K562 (cell line): Measurements from ENCODE around the gene FXYD4. TPM values are rescaled to one million over a fixed set of nuclear protein-coding genes. Genes with fewer than 3 reads are reported as not detected.

Experiments
- CAMTA2 ChIP-seq: fragments of 250-450 bp; sonication (Bioruptor Pico); conservative IDR thresholded peaks from 2 replicates; pipeline ENCODE4 v1.5.1; 2022
- E4F1 ChIP-seq: fragments of 250-450 bp; sonication (Bioruptor Pico); IDR thresholded peaks from 2 replicates; pipeline ENCODE4 v1.5.0; 2021; ENCODE audit warnings: mild to moderate bottlenecking, borderline replicate concordance
- FOXK1 ChIP-seq: sonication (generic); formaldehyde crosslinking; IDR thresholded peaks from 2 replicates; pipeline ENCODE4 v1.8.0; 2022; ENCODE audit warnings: missing genetic modification reagents, mild to moderate bottlenecking, borderline replicate concordance
- HMG20B ChIP-seq: fragments of 250-450 bp; sonication (Bioruptor Pico); IDR thresholded peaks from 2 replicates; pipeline ENCODE4 v1.5.0; 2021; ENCODE audit warnings: mild to moderate bottlenecking
- MTA3 ChIP-seq: fragments of 450-650 bp; formaldehyde crosslinking; IDR thresholded peaks from 2 replicates; pipeline ENCODE4 v1.6.1; 2017; ENCODE audit warnings: mild to moderate bottlenecking, borderline replicate concordance
- MYBL2 ChIP-seq, 2 experiments: fragments of 450-650 bp in 1 of 2; sonication (generic) in 1 of 2; formaldehyde crosslinking in 1 of 2; IDR thresholded peaks; 2 replicates each; pipeline versions ENCODE4 v1.6.1 to v1.8.1; 2017 to 2022; ENCODE audit warnings: borderline replicate concordance in 1 of 2, inconsistent platforms in 1 of 2, low read depth in 1 of 2, mild to moderate bottlenecking in 1 of 2, missing genetic modification reagents in 1 of 2, moderate library complexity in 1 of 2
- NR2C2 ChIP-seq, 2 experiments: fragments of 200-800 bp in 1 of 2; sonication (Bioruptor generic) in 1 of 2; sonication (generic) in 1 of 2; formaldehyde crosslinking in 1 of 2; IDR thresholded peaks; 2 replicates each; pipeline versions ENCODE4 v1.6.1 to v1.8.0; 2016 to 2022; ENCODE audit warnings: mild to moderate bottlenecking in 1 of 2, missing compliant biosample characterization in 1 of 2, missing genetic modification characterization in 1 of 2, missing genetic modification reagents in 1 of 2
- PHF21A ChIP-seq: fragments of 450-650 bp; IDR thresholded peaks from 2 replicates; pipeline ENCODE4 v1.6.1; 2017; ENCODE audit warnings: low read depth, borderline replicate concordance
- POLR2B ChIP-seq: fragments of 450-650 bp; IDR thresholded peaks from 2 replicates; pipeline ENCODE4 v1.6.1; 2018; ENCODE audit warnings: low read depth; ENCODE audit not compliant: partially characterized antibody
- RNF219 ChIP-seq: fragments of 250-450 bp; sonication (Bioruptor Pico); IDR thresholded peaks from 2 replicates; pipeline ENCODE4 v1.5.0; 2022; ENCODE audit warnings: mild to moderate bottlenecking
- RUNX1 ChIP-seq: sonication (generic); IDR thresholded peaks from 2 replicates; pipeline ENCODE4 v1.6.1; 2016; ENCODE audit warnings: antibody characterized with exemption, low read depth
- THAP7 ChIP-seq: fragments of 250-450 bp; sonication (Bioruptor Pico); IDR thresholded peaks from 2 replicates; pipeline ENCODE4 v1.5.0; 2021
- ZNF23 ChIP-seq: fragments of 250-450 bp; sonication (Bioruptor Pico); IDR thresholded peaks from 2 replicates; pipeline ENCODE4 v1.4.0; 2020; ENCODE audit warnings: mild to moderate bottlenecking
- ZNF436 ChIP-seq: fragments of 250-450, 450-650 bp; sonication (Bioruptor Pico); formaldehyde crosslinking; IDR thresholded peaks from 2 replicates; pipeline ENCODE4 v1.7.0; 2020; ENCODE audit warnings: mild to moderate bottlenecking
- ZNF586 ChIP-seq: fragments of 450-650 bp; formaldehyde crosslinking; conservative IDR thresholded peaks from 2 replicates; pipeline ENCODE4 v1.4.0; 2020; ENCODE audit warnings: mild to moderate bottlenecking, moderate library complexity
- ZNF695 ChIP-seq: fragments of 450-650 bp; formaldehyde crosslinking; IDR thresholded peaks from 2 replicates; pipeline ENCODE4 v1.4.0; 2020; ENCODE audit warnings: mild to moderate bottlenecking, moderate library complexity
- ZNF830 ChIP-seq: fragments of 250-450 bp; sonication (Bioruptor Pico); IDR thresholded peaks from 2 replicates; pipeline ENCODE4 v1.5.0; 2021; ENCODE audit warnings: mild to moderate bottlenecking
- polyA plus RNA-seq, 8 experiments: library from polyadenylated mRNA; depleted of rRNA in 4 of 8; stranded (reverse) in 5 of 8; unstranded in 3 of 8; fragments of >200 nt; fragmentation: Nextera tagmentation in 2 of 8; fragmentation: Illumina TruSeq in 1 of 8; extraction: Ambion mirVana in 2 of 8; extraction: Trizol in 1 of 8; gene quantifications; 2 replicates each; pipeline versions ENCODE4 v1.2.1 to v1.2.3, GENCODE V29; 2011 to 2014; ENCODE audit warnings: inconsistent platforms in 1 of 8, missing spikeins in 1 of 8
- total RNA-seq, 7 experiments: library from RNA; depleted of rRNA in 6 of 7; stranded (reverse); fragments of >200 nt in 6 of 7; fragmentation: Illumina TruSeq in 2 of 7; extraction: Trizol in 2 of 7; gene quantifications; 2 replicates each; pipeline versions ENCODE4 v1.2.1 to v1.2.3, GENCODE V29; 2011 to 2021; ENCODE audit warnings: low replicate concordance in 1 of 7

FXYD4 gene
- total and polyA plus RNA-seq, 9 of the 15 experiments (the other 6 are each of a cell fraction or from before 2014, with no cell fraction given) = not detected

GRCh38 chr10:43384252-43385221 lies 13.1 kb downstream of the FXYD4 start (continued):
- TF ChIP-seq NR2C2 (CRISPR knock-in tag; IDR thresholded peaks at IDR 0.05) (0 out of 2 replicates have a peak, but pooled peaks have one; percentile 22), NR2C2 (tag; IDR thresholded peaks at IDR 0.05) (no peak), THAP7 (CRISPR knock-in tag) (0 out of 2 replicates have a peak, but pooled peaks have one; percentile 4), RNF219 (CRISPR knock-in tag) (0 out of 2 replicates have a peak, but pooled peaks have one; percentile 5), HMG20B (CRISPR knock-in tag) (peak; percentile 74; the same call in 1 of the 2 replicates), ZNF436 (CRISPR knock-in tag) (0 out of 2 replicates have a peak, but pooled peaks have one; percentile 25), ZNF695 (CRISPR knock-in tag) (peak; percentile 88), ZNF23 (CRISPR knock-in tag) (0 out of 2 replicates have a peak, but pooled peaks have one; percentile 16), ZNF586 (CRISPR knock-in tag) (0 out of 2 replicates have a peak, but pooled peaks have one; percentile 40), ZNF830 (CRISPR knock-in tag) (peak; percentile 13; the same call in 1 of the 2 replicates), POLR2B (peak; percentile 98), CAMTA2 (0 out of 2 replicates have a peak, but pooled peaks have one; percentile 34), RUNX1 (0 out of 2 replicates have a peak, but pooled peaks have one; percentile 62), E4F1 (0 out of 2 replicates have a peak, but pooled peaks have one; percentile 30), MTA3 (peak; percentile 79), FOXK1 (no peak), MYBL2 (IDR thresholded peaks at IDR 0.05; ENCODE audit: low read depth) (no peak), MYBL2 (CRISPR knock-in tag; IDR thresholded peaks at IDR 0.05; ENCODE audit: borderline replicate concordance) (no peak), PHF21A (no peak)
